ENCODE measurements around the gene IL10RB.

- TF ChIP-seq CTCF (IDR thresholded peaks at IDR 0.05) (no peak), POLR2A (IDR thresholded peaks at IDR 0.05) (no peak)
Observed at GRCh38 chr21:33315946-33316710, 50.0 kb downstream of the IL10RB start.
